Astrocyte (in vitro differentiated cells and primary cell): ENCODE results near the gene CTTN. TPM values are rescaled to one million over a fixed set of nuclear protein-coding genes. Genes with fewer than 3 reads are reported as not detected.

Experiments
- DNase-seq: peaks from one replicate; pipeline ENCODE4 v3.0.0-alpha.2; 2010; ENCODE audit warnings: low read depth
- FAIRE-seq: peaks from 2 replicates; lab custom pipeline; 2011; peaks lifted over from hg19 to GRCh38; lab: Jason Lieb, UNC
- H2AFZ ChIP-seq: 2 replicates; pipeline ENCODE4 v1.6.0; 2012; ENCODE audit warnings: low read depth, low read length, inconsistent platforms
- H3K27ac ChIP-seq: 2 replicates; pipeline ENCODE4 v1.5.1; 2011; ENCODE audit warnings: low read depth, low read length, inconsistent platforms
- H3K27me3 ChIP-seq: 2 replicates; pipeline ENCODE4 v1.6.0; 2011; ENCODE audit warnings: low read length, inconsistent platforms; ENCODE audit not compliant: insufficient read depth
- H3K36me3 ChIP-seq: 2 replicates; pipeline ENCODE4 v1.5.1; 2011; ENCODE audit warnings: low read length, inconsistent platforms; ENCODE audit not compliant: insufficient read depth
- H3K4me1 ChIP-seq: 2 replicates; pipeline ENCODE4 v1.5.1; 2011; ENCODE audit warnings: low read length, inconsistent platforms; ENCODE audit not compliant: insufficient read depth
- H3K4me2 ChIP-seq: 2 replicates; pipeline ENCODE4 v1.6.0; 2012; ENCODE audit warnings: low read length, inconsistent platforms
- H3K4me3 ChIP-seq: 2 replicates; pipeline ENCODE4 v1.5.1; 2011; ENCODE audit warnings: low read depth, mild to moderate bottlenecking, low read length, inconsistent platforms; ENCODE audit not compliant: insufficient read depth
- H3K79me2 ChIP-seq: 2 replicates; pipeline ENCODE4 v1.6.0; 2012; ENCODE audit warnings: mild to moderate bottlenecking, low read length, inconsistent platforms; ENCODE audit not compliant: insufficient read depth
- H3K9ac ChIP-seq: 2 replicates; pipeline ENCODE4 v1.6.0; 2012; ENCODE audit warnings: mild to moderate bottlenecking, low read length, inconsistent platforms
- H3K9me3 ChIP-seq: 2 replicates; pipeline ENCODE4 v1.5.1; 2012; ENCODE audit warnings: low read depth, mild to moderate bottlenecking, low read length, inconsistent platforms; ENCODE audit not compliant: insufficient read depth
- H4K20me1 ChIP-seq: 2 replicates; pipeline ENCODE4 v1.6.0; 2012; ENCODE audit warnings: low read length, inconsistent platforms; ENCODE audit not compliant: insufficient read depth
- H3K27ac Mint-ChIP-seq: one replicate; pipeline ENCODE4 v1.8.0; 2021; ENCODE audit warnings: mild to moderate bottlenecking, mixed read lengths; ENCODE audit not compliant: unreplicated experiment
- H3K27me3 Mint-ChIP-seq: one replicate; pipeline ENCODE4 v1.8.0; 2021; ENCODE audit warnings: low read depth, mixed read lengths; ENCODE audit not compliant: unreplicated experiment
- H3K36me3 Mint-ChIP-seq: one replicate; pipeline ENCODE4 v1.8.0; 2021; ENCODE audit warnings: low read depth, mixed read lengths; ENCODE audit not compliant: unreplicated experiment
- H3K4me1 Mint-ChIP-seq: one replicate; pipeline ENCODE4 v1.8.0; 2021; ENCODE audit warnings: low read depth, mixed read lengths; ENCODE audit not compliant: unreplicated experiment
- H3K4me3 Mint-ChIP-seq: one replicate; pipeline ENCODE4 v1.8.0; 2021; ENCODE audit warnings: mild to moderate bottlenecking, moderate library complexity, mixed read lengths; ENCODE audit not compliant: unreplicated experiment
- H3K9me3 Mint-ChIP-seq: one replicate; pipeline ENCODE4 v1.8.0; 2021; ENCODE audit warnings: mild to moderate bottlenecking, mixed read lengths; ENCODE audit not compliant: unreplicated experiment
- CTCF ChIP-seq: IDR thresholded peaks from 2 replicates; pipeline ENCODE4 v1.5.1; 2011; ENCODE audit warnings: low read depth, mild to moderate bottlenecking, inconsistent platforms, low read length, moderate library complexity; ENCODE audit not compliant: insufficient read depth
- EZH2 ChIP-seq: IDR thresholded peaks from 2 replicates; pipeline ENCODE4 v1.6.1; 2012; ENCODE audit warnings: mild to moderate bottlenecking, low read length, inconsistent platforms; ENCODE audit not compliant: insufficient read depth
- total RNA-seq: library from RNA; stranded (reverse); gene quantifications from 2 replicates; pipeline ENCODE4 v1.2.1, GENCODE V29; 2021

Gene CTTN
- total RNA-seq, 1 donor from 2014 or later: 344 TPM

- Mint-ChIP-seq H3K27ac (no peak overlapping the region), H3K9me3 (no peaks in the 10 kb centered on the region), H3K4me3 (no peak overlapping the region), H3K4me1 (peaks cover 5% of the 10 kb centered on the region), H3K27me3 (no peaks in the 10 kb centered on the region), H3K36me3 (peaks cover 36% of the 10 kb centered on the region)
- DNase-seq (no peak), FAIRE-seq (no peak)
- Histone ChIP-seq H3K27me3 (no peaks in the 10 kb centered on the region), H4K20me1 (peaks cover 94% of the 10 kb centered on the region), H3K9ac (no peak overlapping the region), H3K27ac (no peak overlapping the region), H3K4me1 (no peaks in the 10 kb centered on the region), H2AFZ (no peak overlapping the region), H3K4me2 (no peak overlapping the region), H3K4me3 (no peak overlapping the region), H3K36me3 (peaks cover 61% of the 10 kb centered on the region), H3K79me2 (peaks cover 16% of the 10 kb centered on the region), H3K9me3 (no peaks in the 10 kb centered on the region)
- no peak for TF ChIP-seq CTCF
- no peak for TF ChIP-seq EZH2
Observed at GRCh38 chr11:70432580-70432979, 34.3 kb downstream of the CTTN start.

- no peak overlapping the region for H3K9ac ChIP-seq
- H4K20me1 ChIP-seq: peaks cover 94% of the 10 kb centered on the region
- H3K79me2 ChIP-seq: peaks cover 16% of the 10 kb centered on the region
- no peaks in the 10 kb centered on the region for H3K4me1 ChIP-seq
- H3K9me3 ChIP-seq: no peaks in the 10 kb centered on the region
- H2AFZ ChIP-seq: no peak overlapping the region
- Mint-ChIP-seq H3K4me3 (no peak overlapping the region), H3K4me1 (peaks cover 5% of the 10 kb centered on the region), H3K27me3 (no peaks in the 10 kb centered on the region), H3K36me3 (peaks cover 40% of the 10 kb centered on the region), H3K27ac (no peak overlapping the region), H3K9me3 (no peaks in the 10 kb centered on the region)
- DNase-seq (no peak), FAIRE-seq (no peak)
- no peaks in the 10 kb centered on the region for H3K27me3 ChIP-seq
- H3K4me2 ChIP-seq: no peak overlapping the region
- no peak overlapping the region for H3K27ac ChIP-seq
- H3K4me3 ChIP-seq: no peak overlapping the region
- H3K36me3 ChIP-seq: peaks cover 57% of the 10 kb centered on the region
- no peak for TF ChIP-seq EZH2
- TF ChIP-seq CTCF: no peak
Observed at GRCh38 chr11:70433038-70433437, 34.7 kb downstream of the CTTN start.

- H3K27me3 Mint-ChIP-seq: no peaks in the 10 kb centered on the region
- Histone ChIP-seq H3K36me3 (peaks cover 57% of the 10 kb centered on the region), H3K4me1 (no peaks in the 10 kb centered on the region), H3K9ac (no peak overlapping the region), H3K4me2 (no peak overlapping the region), H3K4me3 (no peak overlapping the region), H3K27me3 (no peaks in the 10 kb centered on the region), H4K20me1 (peaks cover 91% of the 10 kb centered on the region), H2AFZ (no peak overlapping the region), H3K79me2 (peaks cover 14% of the 10 kb centered on the region), H3K9me3 (no peaks in the 10 kb centered on the region), H3K27ac (no peak overlapping the region)
- H3K36me3 Mint-ChIP-seq: peaks cover 40% of the 10 kb centered on the region
- H3K4me3 Mint-ChIP-seq: no peak overlapping the region
- no peaks in the 10 kb centered on the region for H3K9me3 Mint-ChIP-seq
- H3K4me1 Mint-ChIP-seq: peaks cover 5% of the 10 kb centered on the region
- no peak for DNase-seq
- no peak for FAIRE-seq
- H3K27ac Mint-ChIP-seq: no peak overlapping the region
- TF ChIP-seq CTCF (no peak), EZH2 (no peak)
Observed at GRCh38 chr11:70433526-70433925, 35.2 kb downstream of the CTTN start.
